22Rv1 (cell line): ENCODE data around the gene ELOF1.

Source experiments
- H3K27ac ChIP-seq: fragments of 450-650 bp; 2 replicates; pipeline ENCODE4 v1.5.1; 2017
- ZFX ChIP-seq: fragments of 450-650 bp; IDR thresholded peaks from 2 replicates; pipeline ENCODE4 v1.6.1; 2017; ENCODE audit warnings: antibody characterized with exemption, borderline replicate concordance
- TF ChIP-seq, protein P1 (sequence below): fragments of 450-650 bp; IDR thresholded peaks from 2 replicates; pipeline ENCODE4 v1.5.1; 2017; ENCODE audit warnings: mild to moderate bottlenecking

ELOF1 gene

GRCh38 chr19:11594084-11594483 is 35.1 kb upstream of the ELOF1 start:
- TF ChIP-seq ZFX, result no peak
- TF ChIP-seq, protein P1, sequence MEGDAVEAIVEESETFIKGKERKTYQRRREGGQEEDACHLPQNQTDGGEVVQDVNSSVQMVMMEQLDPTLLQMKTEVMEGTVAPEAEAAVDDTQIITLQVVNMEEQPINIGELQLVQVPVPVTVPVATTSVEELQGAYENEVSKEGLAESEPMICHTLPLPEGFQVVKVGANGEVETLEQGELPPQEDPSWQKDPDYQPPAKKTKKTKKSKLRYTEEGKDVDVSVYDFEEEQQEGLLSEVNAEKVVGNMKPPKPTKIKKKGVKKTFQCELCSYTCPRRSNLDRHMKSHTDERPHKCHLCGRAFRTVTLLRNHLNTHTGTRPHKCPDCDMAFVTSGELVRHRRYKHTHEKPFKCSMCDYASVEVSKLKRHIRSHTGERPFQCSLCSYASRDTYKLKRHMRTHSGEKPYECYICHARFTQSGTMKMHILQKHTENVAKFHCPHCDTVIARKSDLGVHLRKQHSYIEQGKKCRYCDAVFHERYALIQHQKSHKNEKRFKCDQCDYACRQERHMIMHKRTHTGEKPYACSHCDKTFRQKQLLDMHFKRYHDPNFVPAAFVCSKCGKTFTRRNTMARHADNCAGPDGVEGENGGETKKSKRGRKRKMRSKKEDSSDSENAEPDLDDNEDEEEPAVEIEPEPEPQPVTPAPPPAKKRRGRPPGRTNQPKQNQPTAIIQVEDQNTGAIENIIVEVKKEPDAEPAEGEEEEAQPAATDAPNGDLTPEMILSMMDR, result no peak

DNA sequence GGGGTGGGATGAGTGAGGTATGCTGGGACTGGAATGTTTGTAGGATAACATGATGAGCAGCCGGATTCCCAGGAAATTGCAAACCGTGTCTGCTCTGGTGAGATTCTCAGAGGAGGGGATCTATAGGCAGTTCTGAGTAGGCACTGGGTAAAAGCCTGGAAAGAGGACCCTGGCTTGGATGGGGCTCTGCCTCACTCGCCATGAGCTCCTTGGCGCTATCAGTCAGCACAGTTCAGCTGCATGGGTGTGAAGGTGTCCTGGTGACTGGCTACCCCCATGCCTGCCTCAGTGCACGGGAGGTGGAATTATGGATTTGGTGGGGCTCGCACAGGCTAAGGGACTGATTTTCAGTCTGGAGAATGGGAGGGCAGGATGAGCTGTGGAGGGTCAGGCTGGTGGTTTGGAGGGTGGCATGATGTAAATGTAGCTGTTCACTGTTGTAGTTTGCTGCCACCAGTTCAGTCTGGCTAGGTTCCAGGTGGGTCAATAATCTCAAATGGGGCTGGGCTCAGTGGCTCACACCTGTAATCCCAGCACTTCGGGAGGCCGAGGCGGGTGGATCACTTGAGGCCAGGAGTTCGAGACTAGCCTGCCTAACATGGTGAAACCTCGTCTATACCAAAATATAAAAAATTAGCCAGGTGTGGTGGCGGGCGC is 29.1 kb upstream of the ELOF1 start:
- TF ChIP-seq, protein P1, result peak; percentile 54
- TF ChIP-seq ZFX, result no peak
- no peak overlapping the region for H3K27ac ChIP-seq

More at GRCh38 chr19:11594084-11594483, 35.1 kb upstream of the ELOF1 start:
- H3K27ac ChIP-seq, result no peak overlapping the region

- H3K27ac ChIP-seq, result no peak overlapping the region
- TF ChIP-seq, protein P1, result peak; percentile 77
- TF ChIP-seq ZFX, result no peak
Measured at GRCh38 chr19:11587302-11587974, 28.4 kb upstream of the ELOF1 start.

DNA sequence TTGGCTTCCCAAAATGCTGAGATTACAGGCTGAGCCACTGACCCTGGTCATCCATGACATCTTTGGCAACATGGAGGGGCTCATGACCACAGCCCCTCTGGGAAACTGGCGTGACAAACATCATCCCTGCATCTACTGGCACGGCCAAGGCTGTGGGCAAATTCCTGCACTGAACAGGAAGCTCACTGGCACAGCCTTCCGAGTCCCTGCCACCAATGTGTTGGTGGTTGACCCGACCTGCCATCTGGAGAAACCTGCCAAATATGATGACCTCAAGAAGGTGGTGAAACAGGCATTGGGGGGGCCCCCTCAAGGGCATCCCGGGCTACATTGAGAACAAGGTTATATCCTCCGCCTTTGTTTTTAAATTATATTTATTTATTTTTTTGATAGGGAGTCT is 27.3 kb upstream of the ELOF1 start:
- H3K27ac ChIP-seq, result no peak overlapping the region
- no peak for TF ChIP-seq ZFX
- TF ChIP-seq, protein P1, result no peak

GRCh38 chr19:11581740-11582139 is 22.7 kb upstream of the ELOF1 start:
- H3K27ac ChIP-seq, result peak overlapping the region; percentile 74
- TF ChIP-seq, protein P1, result no peak
- TF ChIP-seq ZFX, result no peak

- TF ChIP-seq, protein P1, result no peak
- no peak for TF ChIP-seq ZFX
- H3K27ac ChIP-seq, result no peak overlapping the region
Measured at GRCh38 chr19:11580116-11580515, 21.1 kb upstream of the ELOF1 start.
